Stimulated activated CD4-positive, alpha-beta T cell treated with anti-CD3 and anti-CD28 coated beads, Interleukin-4, amount 100 ng/mL, for 4 hours (primary cell): ENCODE measurements around the gene TCOF1.

Experiments used
- DNase-seq, 2 experiments: peaks; one replicate each; pipeline ENCODE4 v3.0.0-alpha.2; 2020

TCOF1 gene

DNA sequence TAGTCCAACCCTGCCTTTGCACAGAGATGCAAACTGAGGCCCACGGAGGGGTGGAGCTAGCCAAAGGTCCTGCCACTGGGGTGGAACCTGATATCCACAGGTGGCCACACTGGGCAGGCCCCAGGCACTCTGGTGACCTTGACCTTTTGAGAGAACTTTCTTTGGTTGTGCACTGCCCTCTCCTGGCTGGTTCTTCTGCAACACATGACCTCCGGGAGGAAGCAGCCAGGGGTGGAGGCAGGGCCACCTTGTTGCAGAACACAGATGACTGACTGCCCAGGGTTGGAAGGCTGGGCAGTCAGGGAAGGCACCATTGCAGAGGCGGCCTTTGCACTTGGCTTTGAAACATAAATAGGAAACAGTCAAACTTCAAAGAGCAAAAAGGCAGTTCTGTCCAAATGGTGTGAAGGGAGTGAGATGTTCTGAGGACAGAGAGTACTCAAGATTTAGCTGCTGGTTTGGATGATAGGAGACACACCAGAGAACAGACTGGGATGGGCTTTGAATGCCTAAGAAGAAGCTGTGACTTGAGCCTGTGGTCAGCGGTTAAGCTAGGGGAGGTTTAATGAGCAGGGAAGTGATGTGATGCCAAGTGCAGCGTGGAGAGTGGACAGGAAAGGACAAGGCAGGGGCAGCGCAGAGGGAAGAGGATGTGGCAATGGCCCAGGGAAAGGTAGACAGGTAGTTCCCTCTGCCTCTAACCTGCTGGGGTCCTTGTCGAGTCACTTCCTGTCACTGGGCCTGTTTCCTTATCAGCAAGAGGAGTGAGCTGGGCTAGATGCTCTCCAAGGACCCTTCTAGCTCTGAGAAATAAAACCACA, 6.8 kb upstream of the TCOF1 start:
- DNase-seq: peak; percentile 14 to 20

DNA sequence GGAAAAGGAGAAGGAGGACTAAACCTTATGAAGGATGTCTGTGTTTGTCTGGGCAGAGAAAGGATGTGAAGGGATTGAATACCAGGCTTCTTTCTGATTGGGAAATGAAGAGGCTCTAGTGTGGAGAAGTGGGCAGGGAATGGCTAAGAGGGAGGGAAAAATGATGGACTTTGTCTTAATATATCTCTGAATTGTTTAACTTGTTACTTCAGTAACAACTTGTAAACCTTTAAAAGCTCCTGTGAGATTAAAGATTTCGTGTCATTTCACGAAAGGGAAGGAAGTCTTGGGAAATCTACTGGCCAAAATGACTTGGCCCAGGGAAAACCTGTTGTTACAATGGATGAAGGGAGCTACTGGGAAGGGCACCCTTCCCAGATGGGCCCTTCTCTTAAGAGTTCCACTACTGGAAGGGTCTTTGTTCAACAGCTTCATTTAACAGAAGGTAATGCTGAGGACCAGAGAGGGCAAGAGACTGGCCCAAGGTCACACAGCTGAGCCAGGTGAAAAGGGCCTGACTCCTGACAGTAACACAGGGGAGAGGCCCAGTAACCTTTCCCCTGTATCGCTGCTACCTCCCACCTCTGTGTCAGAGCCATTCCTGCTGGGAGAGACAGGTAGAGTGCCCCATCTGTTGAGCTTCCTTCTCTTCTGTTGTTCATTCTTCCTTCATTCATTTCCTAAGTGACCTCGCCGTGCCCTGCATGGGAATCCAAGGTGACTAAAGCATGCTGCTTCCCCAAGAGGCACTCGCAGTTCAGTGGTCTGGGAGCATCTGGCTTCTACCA, 5.1 kb upstream of the TCOF1 start:
- DNase-seq: no peak

DNA sequence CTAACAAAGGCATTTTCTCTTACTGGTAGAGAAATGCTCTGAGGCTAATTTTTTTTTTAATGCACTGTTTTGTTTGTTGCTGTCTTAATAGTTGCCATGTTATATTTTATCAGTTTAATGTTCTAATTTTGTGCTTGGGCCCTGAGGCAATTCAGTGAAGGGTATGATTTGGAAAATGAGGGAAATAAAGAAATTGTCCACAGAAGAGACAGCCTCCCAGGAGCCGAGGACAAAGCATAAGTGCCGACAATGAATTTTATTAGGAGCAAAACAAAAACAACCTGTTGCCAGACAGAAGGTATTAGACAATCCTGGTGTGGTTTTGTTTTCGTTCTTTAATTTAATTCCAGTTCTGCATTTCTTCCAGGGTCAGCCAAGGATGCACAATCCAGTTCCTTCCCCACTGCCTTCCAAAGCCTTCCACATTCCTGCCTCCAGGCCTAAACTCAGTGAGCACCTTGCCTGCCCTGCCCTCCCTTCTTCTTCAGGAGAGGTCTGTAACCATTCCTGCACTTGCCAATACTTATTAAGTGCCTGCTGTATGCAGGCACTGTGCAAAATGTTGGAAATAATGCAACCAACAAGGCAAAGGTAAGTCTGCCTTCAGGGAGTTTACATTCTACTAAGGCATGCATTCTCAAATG, 4.3 kb upstream of the TCOF1 start:
- no peak for DNase-seq

DNA sequence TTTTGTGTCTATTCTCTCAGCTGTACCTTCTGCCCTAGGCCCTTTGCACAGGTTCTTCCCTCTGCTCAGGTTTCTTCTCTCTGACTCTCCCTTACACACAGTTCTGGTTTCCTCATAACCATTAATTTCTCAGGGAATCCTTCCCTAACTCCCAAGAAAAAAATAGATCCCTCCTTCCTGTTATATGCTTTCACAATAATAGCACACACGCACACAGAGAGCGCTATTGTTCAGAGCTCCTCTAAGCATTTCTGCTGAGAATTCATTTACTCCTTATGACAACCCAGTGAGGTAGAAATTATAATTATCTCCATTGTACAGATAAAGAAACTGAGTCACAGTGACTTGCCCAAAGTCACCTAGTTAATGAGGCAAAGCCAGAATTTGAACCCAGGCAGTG, 1.7 kb upstream of the TCOF1 start:
- no peak for DNase-seq

DNA sequence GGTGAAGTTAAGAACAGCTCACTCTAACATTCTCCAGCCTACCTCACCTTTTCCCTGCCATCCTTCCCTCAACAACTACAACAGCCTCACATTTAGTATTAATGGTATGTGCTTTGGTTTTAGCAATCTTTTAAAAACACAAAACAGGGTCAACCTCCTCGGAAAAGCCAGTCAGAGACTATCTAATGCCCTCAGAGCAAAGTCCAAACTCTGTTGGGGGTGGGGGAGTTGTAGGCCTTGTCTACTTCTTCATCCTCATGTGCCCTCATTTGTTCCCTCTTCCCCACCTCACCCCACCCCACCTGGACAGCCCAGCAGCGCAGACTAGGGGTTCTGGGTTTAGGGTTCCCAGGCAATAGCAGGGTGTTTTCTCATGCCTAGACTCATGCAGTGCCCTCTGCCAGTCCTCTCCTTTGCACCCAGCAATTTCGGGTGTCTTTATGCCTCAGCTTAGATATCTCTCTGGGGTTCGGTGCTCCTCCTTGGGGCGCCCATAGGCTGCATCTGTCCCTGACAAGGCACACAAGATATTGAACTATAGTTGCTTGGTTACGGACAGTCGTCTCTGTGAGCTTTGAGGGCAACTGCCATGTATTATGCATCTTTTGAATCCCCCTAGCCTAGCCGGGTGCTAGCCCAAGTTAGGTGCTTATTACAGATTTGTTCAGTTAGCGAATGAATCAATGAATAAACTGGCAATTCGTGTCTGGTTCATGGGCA, 762 bp upstream of the TCOF1 start:
- no peak for DNase-seq

DNA sequence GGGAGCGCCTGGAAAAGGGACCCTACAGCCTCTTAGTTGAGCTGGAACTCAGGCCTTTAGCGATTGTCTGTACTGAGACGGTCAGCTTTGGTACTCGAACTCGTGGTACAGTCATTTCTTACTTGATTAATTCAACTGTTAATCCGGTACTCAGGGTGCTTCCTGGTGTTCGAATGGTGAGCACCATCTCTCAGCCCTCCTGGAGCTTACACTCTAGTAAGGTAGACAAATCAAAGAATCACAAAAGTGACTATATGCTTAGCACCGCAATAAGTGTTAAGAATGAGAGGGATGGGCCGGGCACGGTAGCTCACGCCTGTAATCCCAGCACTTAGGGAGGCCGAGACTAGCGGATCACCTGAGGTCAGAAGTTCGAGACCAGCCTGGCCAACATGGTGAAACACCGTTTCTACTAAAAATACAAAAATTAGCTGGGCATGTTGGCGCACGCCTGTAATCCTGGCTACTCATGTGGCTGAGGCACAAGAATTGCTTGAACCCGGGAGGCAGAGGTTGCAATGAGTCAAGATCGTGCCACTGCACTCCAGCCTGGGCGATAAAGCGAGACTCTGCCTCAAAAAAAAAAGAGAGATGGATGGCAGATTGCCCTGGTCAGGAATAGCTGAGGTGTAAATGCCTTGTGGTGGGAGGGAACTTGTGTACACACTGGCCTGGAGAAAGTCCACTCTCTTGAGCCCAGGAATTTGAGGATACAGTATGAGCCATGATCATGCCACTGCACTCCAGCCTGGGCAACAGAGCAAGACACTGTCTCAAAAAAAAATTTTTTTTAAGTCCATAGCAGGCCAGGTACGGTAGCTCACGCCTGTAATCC, 981 bp downstream of the TCOF1 start:
- no peak for DNase-seq

DNA sequence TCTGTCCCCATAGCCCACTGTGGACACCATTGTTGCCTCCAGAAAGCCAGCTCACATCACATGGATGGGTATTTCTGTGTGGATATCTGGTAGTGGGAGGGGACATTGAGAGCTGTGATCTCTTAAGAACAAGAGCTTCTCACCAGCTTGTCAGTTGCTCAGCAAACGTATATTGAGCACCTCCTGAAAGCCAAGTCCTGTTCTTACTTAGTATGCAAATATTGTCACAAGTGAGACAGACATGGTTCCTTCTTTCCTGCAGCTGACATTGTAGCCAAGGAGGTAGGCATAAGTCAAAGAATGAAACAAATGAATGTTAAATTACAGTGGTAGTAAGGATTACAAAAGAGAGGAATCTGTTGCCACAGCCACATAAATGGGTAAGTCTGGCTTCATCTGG, 3.8 kb downstream of the TCOF1 start:
- DNase-seq: no peak

DNA sequence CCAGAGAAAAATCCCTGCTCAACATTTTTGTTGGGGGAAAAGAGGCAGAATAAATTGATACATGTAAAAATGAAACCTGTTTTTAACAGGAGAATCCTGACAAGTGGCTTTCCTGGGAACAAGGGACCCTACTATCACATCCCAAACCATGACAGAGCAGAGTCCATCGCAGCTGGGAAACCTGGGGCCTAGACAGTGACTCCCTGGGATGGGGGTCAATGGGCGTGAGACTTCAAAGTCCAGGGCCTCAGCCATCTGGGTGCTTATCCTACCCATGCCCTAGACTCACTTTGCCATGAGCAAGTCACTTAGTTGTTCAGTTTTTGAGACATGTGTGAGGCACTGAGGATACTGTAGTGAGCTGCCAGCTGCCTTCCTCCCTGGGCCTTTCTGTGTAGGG, 5.7 kb downstream of the TCOF1 start:
- DNase-seq: no peak

DNA sequence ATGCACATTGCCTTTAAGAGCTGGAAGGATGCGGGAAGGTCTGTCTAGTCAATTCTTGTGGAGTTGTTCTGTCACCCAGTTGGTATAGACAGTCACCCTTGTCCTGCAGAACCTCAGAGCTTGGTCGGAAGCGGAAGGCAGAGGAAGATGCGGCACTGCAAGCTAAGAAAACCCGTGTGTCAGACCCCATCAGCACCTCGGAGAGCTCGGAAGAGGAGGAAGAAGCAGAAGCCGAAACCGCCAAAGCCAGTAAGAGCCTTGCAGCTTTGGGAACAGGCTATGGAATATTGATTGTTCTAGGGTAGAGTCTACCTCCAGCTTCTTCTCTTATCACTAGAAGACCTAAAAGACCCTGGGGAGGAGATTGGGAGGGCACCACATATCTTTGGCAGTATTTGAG, 6.5 kb downstream of the TCOF1 start:
- DNase-seq: no peak

DNA sequence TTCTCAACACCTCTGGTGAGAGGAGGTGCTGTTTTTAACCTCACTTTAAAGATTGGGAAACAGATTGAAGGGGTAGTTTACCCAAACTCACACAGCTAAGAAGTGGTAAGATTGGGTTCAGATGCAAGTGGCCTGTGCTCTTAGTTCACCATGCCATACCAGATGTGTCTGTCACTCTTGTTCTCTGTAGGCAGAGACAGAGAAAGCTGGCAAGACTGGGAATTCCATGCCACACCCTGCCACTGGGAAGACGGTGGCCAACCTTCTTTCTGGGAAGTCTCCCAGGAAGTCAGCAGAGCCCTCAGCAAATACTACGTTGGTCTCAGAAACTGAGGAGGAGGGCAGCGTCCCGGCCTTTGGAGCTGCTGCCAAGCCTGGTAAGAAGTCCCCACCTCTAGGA, 11.0 kb downstream of the TCOF1 start:
- no peak for DNase-seq

DNA sequence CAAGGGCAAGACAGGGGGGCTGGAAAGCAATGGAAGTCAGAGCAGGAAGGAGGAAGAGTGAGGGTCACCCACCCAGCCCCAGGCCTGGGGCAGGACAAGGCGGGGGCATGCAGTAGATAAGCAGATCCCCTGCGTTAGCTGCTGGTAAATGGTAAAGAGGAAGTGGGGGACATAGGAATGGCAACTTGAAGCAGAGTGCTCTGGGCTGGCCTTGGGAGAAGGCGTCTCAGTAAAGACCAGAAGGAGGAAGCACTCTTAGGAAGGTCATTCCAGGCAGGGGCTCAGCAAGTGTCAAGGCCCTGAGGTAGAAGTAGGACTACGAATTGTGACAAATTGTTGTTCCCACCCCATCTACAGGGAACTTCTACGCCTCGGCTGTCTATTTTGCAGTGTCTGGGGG, 15.1 kb downstream of the TCOF1 start:
- DNase-seq: no peak

DNA sequence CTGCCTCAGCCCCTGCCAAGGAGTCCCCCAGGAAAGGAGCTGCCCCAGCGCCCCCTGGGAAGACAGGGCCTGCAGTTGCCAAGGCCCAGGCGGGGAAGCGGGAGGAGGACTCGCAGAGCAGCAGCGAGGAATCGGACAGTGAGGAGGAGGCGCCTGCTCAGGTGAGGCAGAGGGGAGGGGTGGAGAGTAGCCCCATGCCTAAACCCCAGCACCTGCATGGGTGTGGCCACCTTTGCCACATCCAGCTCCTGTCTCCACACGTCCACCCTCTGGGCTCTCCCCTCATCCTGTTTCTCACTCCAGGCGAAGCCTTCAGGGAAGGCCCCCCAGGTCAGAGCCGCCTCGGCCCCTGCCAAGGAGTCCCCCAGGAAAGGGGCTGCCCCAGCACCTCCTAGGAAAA, 17.2 kb downstream of the TCOF1 start:
- DNase-seq: no peak

DNA sequence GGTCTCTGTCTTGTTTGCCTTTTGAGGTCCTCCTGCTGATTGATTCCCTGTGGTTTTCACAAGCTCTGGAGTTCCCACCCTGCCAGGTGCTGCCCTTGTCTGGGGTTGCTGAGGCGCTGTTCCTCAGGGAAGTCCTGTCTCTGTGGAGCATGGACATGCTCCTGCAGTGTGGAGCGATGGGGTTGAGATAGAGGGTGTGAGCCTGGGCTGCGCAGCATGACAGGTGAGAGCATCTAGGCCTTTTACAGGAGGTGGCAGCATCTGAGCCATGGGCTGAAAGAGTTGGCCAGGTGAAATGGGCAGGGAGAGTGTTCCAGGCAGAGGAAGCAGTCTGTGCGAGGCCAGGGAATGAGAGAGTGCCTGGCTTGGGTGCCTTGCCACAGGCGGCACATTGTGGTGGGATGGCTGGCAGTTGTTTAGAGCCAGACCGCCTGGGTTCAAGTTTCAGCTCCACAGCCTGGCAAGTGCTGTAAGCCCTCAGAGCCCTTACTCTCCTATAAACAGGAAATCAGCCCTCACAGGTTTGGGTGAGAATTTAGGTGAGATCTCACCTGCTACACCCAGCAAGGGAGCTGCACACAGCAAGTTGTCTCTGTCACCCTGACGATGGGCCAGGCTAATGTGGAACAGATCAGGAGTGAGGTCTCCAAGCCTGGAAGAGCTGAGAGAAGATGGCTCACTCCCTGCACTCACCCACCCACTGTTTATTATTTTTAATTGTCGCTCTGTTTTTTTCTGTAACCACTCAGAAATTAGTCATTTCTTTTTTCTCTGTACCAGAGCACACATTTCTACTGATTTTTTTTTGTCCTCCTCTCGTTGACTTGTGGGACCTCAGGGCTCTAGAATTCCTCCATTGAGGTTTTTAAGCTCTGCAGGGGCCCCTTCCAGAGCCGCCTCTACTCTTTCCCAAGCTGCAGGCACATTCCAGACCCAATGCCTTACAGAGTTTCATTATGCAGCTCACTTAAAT, 19.6 kb downstream of the TCOF1 start:
- no peak for DNase-seq

DNA sequence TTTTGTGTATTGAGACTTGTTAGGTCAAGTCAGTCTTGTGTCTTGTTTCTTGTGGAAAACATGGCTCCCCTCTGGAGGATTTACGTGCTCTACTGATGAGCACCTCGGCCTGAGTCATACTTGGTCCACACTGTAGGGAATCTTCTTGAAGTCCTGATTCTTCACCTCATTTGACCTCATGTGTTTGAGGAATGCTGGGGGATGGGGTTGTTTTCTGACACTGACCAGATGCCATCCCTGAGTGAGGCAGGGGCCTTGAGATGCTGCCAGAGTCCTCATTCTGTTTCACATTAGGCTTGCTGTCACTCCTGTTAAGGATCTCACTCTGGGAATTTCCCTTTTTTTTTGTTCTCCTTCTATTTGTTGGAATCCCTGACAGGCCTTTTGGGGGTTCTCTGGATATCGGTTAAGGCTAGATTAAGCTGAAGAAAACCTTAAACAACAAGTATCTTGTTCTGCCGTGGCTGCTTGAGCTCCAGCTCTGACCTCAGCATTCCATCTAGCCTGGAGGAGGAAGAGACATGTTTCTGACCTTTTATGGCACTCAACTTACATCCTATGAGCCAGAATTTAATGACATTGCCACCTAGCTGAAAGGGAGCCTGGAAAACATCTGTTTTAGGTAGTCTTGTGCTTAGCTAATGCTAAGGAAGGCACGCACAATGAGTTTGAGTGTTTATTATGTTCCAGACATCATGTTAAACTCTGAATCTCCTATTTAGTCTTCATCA, 20.6 kb downstream of the TCOF1 start:
- no peak for DNase-seq

DNA sequence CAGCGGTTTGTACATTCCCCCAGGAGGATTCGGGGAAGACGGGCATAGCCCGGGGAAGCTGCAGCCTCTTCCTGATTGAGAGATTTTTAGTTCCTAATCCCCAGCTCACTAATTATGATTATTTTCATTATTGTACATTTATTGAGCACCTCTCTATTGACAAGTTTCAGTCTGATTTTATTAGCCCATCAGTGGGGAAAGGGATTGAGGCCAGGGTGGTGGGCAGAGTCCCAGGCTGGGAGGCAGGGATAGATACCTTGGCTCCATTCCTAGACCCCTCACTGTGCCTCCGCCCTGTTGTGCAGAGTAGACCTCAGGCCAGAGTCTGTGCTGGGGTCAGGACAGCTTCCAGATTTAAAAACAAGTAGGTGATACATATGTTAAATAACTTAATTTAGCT, 27.2 kb downstream of the TCOF1 start:
- DNase-seq: no peak

DNA sequence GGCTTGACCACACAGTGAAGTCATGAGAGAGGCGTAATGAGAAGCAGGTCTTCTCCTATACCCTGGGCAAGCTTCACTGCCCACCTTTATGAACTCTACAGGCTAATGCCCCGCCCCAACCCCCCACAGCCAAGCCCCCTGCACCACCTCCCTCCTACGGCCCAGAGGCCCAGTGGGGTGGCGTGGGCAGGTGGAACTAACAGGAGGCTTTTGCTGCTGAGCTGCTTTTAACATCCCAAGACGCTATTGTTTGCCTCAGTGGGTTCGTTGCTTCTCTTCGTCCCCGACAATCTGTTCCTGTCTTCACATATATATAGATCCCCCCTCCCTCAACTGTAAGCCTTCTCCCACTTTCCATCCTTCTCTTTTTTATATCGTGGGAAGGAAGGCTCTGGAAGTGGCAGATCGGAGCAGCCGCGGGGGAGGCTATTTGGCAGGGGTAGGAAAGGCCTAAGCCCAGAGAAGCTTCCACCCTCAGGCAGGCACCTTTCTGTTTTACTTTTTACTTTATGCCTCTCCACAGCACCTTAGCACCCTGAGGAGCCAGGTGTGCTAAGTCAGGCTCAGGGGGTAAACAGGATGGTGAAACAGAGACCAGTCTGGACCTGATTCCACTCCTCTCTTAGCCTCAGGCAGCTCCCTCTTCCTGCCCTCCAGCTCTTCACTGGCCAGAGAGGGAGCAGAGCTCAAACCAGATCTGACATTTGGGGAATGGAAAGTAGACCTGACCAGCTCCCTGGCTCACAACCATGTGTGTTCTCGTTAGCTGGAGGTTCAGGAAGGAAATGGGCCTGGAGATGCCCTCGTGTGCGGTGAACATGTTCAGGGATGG, 28.7 kb downstream of the TCOF1 start:
- DNase-seq: no peak

DNA sequence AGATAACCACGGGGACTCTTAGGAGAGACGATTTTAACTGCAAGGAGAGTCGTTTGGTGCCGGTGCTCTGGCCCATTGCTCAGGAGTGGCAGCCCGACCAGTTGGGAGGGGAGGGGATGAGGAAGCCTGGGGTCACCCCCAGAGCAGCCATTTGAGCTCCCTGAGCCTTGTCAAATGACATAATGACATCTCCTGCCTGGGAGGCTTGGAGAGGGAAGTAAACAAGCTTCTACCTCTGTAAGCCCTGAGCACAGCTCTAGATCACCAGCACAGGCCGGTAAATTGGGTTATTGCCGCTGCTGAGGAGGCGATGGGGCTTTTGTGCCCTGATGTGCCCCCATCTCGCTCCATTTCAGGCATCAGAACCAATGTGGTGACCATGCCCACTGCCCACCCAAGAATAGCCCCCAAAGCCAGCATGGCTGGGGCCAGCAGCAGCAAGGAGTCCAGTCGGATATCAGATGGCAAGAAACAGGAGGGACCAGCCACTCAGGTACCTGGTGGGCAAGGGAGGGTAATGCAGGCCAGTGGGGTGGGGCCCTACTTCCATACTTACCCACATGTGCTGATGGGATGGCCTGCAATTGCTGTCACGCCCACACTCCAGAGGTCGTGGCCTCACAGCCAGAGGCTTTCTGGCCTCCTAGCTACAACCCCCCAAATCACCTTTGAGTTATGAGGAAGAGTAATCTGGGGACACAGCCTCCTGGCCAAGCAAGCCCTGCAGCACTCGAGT, 32.2 kb downstream of the TCOF1 start:
- no peak for DNase-seq

DNA sequence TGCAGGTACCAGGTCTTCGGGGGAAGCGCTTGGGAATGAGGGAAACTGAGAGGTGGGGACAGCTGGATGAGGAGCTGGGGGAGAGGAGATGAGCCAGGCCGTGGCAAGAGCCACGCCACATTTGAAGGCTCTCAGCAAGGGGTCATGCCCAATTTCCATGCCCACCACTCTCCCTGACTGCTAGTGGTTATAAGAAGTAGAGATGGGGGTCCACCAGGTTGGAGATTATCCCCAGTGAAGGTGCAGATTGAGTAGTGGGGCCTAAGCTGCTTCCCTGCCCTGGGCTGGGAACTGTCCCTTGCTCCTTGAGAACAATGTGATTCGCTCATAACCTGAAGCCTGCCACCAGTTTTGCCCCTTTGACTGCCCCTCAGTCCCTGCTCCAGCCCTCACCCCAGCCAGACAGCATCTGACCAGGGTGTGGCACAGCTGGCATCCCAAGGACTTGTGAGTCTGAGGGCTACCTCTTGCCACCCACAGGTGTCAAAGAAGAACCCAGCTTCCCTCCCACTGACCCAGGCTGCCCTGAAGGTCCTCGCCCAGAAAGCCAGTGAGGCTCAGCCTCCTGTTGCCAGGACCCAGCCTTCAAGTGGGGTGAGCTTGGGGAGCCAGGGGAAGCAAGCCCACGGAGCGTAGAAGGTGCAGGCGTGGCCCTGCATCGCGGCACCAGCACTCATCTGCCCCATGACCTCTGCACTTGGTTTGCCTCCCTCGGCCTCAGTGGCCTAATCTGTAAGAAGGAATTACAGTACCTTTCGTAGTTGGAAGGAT, 33.8 kb downstream of the TCOF1 start:
- no peak for DNase-seq
